ENCODE data around the gene ATG2B. TPM values are rescaled to one million over a fixed set of nuclear protein-coding genes. Genes with fewer than 3 reads are reported as not detected.

The ATG2B gene
- total and polyA plus RNA-seq, 9 of the 15 experiments (the other 6 are each of a cell fraction or from before 2014, with no cell fraction given), result 0.83 to 12.9 (median 8.7) TPM

GRCh38 chr14:96252999-96253539, 110.1 kb downstream of the ATG2B start (continued):
- TF ChIP-seq ZFP30 (CRISPR knock-in tag; IDR thresholded peaks at IDR 0.05; ENCODE audit: borderline replicate concordance) (no peak), MCM3 (IDR thresholded peaks at IDR 0.05) (no peak), MAFF (IDR thresholded peaks at IDR 0.05; ENCODE audit: low read length) (no peak), NR1H2 (CRISPR knock-in tag; IDR thresholded peaks at IDR 0.05) (no peak), ILK (tag; IDR thresholded peaks at IDR 0.05; ENCODE audit: borderline replicate concordance, low read depth) (no peak), ZNF79 (CRISPR knock-in tag; IDR thresholded peaks at IDR 0.05; ENCODE audit: low read depth) (no peak), CBFB (CRISPR knock-in tag; IDR thresholded peaks at IDR 0.05) (no peak), HMBOX1 (IDR thresholded peaks at IDR 0.05) (no peak), C11orf30 (IDR thresholded peaks at IDR 0.05; ENCODE audit: low read depth) (no peak), TAF15 (IDR thresholded peaks at IDR 0.05; ENCODE audit: low read depth, low read length) (no peak), ZHX1 (conservative IDR thresholded peaks at IDR 0.05; ENCODE audit: low read length) (no peak), VEZF1 (CRISPR knock-in tag; IDR thresholded peaks at IDR 0.05) (no peak), EP400 (IDR thresholded peaks at IDR 0.05) (no peak)
